ENCODE results near the gene ZNF837. TPM values are rescaled to one million over a fixed set of nuclear protein-coding genes. Genes with fewer than 3 reads are reported as not detected.
"Not testable (repeated sequence)": the region's sequence is repeated elsewhere in the genome, so short reads cannot be mapped to it uniquely, and the experiment has no call there.

The ZNF837 gene
- total RNA-seq: 3.6 TPM

- peak; percentile 99 for DNase-seq (ENCODE audit: low spot score)
These were observed at the start of gene ZNF837 for GRCh38 chr19:58380662-58381459. Gene ZNF837 (minus strand): TSS chr19:58381030. CDS start chr19:58369332, 11,698 bp downstream.

GRCh38 chr19:58429745-58430144 lies 48.9 kb upstream of the ZNF837 start:
- DNase-seq (ENCODE audit: low spot score): no peak

- no peak for DNase-seq (ENCODE audit: low spot score)
These were observed 47.8 kb upstream of the ZNF837 start for GRCh38 chr19:58428617-58429016.

GRCh38 chr19:58417071-58417470 lies 36.2 kb upstream of the ZNF837 start:
- DNase-seq (ENCODE audit: low spot score): no peak

GRCh38 chr19:58416604-58417003 lies 35.8 kb upstream of the ZNF837 start:
- DNase-seq (ENCODE audit: low spot score): no peak

- DNase-seq (ENCODE audit: low spot score): no peak
These were observed 28.4 kb upstream of the ZNF837 start for GRCh38 chr19:58409010-58409790.

- DNase-seq (ENCODE audit: low spot score): peak; percentile 96
These were observed 27.6 kb upstream of the ZNF837 start, which contains the start of gene ZNF584 for GRCh38 chr19:58408152-58409009. Gene ZNF584 (plus strand): TSS chr19:58408649. CDS start chr19:58409148, 499 bp downstream.

- no peak for DNase-seq (ENCODE audit: low spot score)
These were observed 26.9 kb upstream of the ZNF837 start for GRCh38 chr19:58407658-58408151.

- no peak for DNase-seq (ENCODE audit: low spot score)
These were observed 26.2 kb upstream of the ZNF837 start for GRCh38 chr19:58406818-58407657.

GRCh38 chr19:58403920-58404478 lies 23.2 kb upstream of the ZNF837 start:
- not testable (repeated sequence) for DNase-seq (ENCODE audit: low spot score)

GRCh38 chr19:58401840-58402421 lies 21.1 kb upstream of the ZNF837 start:
- no peak for DNase-seq (ENCODE audit: low spot score)

- DNase-seq (ENCODE audit: low spot score): peak; percentile 99
These were observed 20.3 kb upstream of the ZNF837 start for GRCh38 chr19:58400916-58401839.

- DNase-seq (ENCODE audit: low spot score): no peak
These were observed 19.6 kb upstream of the ZNF837 start for GRCh38 chr19:58400316-58400915.

GRCh38 chr19:58399903-58400302 lies 19.1 kb upstream of the ZNF837 start:
- DNase-seq (ENCODE audit: low spot score): no peak

- no peak for DNase-seq (ENCODE audit: low spot score)
These were observed 17.7 kb upstream of the ZNF837 start for GRCh38 chr19:58398545-58398944.

- no peak for DNase-seq (ENCODE audit: low spot score)
These were observed 17.3 kb upstream of the ZNF837 start for GRCh38 chr19:58398087-58398486.

- DNase-seq (ENCODE audit: low spot score): no peak
These were observed 16.8 kb upstream of the ZNF837 start for GRCh38 chr19:58397533-58398037.

All from ureter (tissue), 1 donor.